ENCODE results near the gene TICRR.

Gene TICRR

DNA sequence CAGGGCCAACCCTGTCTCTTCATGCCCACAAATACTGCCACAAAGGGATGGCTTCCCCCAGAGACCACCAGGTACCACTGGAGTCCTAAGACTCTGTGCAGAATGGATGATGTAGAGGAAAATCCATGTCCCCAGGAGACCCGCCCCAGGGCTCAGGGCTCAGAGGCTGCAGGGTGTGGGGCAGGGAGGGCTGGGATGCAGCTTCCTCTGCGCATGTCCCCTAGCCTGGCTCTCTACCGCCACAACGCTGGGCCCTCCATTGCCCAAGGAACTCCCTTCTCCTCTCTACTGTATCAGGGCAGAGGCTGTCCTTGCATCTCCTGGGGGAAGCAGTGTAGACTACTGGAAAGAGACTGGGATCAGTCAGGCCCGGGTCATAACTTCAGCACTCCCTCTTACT lies 19.5 kb upstream of the TICRR start:
- TF ChIP-seq, protein P1, sequence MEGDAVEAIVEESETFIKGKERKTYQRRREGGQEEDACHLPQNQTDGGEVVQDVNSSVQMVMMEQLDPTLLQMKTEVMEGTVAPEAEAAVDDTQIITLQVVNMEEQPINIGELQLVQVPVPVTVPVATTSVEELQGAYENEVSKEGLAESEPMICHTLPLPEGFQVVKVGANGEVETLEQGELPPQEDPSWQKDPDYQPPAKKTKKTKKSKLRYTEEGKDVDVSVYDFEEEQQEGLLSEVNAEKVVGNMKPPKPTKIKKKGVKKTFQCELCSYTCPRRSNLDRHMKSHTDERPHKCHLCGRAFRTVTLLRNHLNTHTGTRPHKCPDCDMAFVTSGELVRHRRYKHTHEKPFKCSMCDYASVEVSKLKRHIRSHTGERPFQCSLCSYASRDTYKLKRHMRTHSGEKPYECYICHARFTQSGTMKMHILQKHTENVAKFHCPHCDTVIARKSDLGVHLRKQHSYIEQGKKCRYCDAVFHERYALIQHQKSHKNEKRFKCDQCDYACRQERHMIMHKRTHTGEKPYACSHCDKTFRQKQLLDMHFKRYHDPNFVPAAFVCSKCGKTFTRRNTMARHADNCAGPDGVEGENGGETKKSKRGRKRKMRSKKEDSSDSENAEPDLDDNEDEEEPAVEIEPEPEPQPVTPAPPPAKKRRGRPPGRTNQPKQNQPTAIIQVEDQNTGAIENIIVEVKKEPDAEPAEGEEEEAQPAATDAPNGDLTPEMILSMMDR (IDR thresholded peaks at IDR 0.05), result no peak

DNA sequence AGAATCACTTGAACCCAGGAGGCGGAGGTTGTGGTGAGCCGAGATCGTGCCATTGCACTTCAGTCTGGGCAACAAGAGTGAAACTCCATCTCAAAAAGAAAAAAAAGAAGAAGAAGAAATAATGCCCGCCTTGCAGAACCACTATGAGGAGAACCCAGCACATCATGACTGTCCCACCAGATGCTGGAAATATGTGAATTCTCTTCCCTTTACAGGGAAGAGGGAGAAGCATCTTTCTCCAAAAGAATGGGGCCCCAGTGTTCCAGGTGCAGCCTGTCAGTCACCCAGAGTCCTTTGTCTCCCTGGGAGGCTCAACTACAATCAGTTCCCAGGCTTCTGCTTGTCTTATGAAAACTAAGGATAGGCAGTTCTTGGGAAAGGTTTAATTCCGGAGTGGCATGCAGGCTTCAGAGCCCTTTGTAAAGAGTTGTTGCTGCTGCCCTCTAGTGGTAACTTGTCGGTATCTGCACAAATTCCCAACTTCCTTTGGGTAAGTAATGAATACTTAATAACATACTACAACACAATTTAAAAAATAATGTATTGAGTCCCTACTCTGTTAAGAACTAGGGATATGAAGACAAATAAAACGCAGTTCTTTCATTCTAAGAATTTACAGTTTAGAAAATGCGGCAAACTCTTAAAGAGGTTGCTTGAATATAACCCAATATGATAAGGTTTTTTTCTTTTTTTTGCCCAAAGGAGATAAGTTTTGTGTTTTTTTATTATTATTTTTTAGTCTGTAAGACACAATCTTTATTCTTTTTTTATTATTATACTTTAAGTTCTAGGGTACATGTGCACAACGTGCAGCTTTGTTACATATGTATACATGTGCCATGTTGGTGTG lies 18.6 kb upstream of the TICRR start:
- Histone ChIP-seq H3K36me3 (no peaks in the 10 kb centered on the region), H3K4me1 (ENCODE audit: control insufficient read depth in 1 of 2, insufficient read depth in 1 of 2, low read depth in 1 of 2, low read length in 1 of 2) (no peaks in the 10 kb centered on the region), H3K27me3 (peaks cover 43% of the 10 kb centered on the region), H3K27ac (no peak overlapping the region), H3K9me3 (no peaks in the 10 kb centered on the region), H3K4me3 (ENCODE audit: low read depth in 1 of 2, low read length in 1 of 2) (no peak overlapping the region)
- TF ChIP-seq, protein P1 (IDR thresholded peaks at IDR 0.05), result peak; percentile 75

More for the DNA sequence above, 19.5 kb upstream of the TICRR start:
- no peaks in the 10 kb centered on the region for H3K9me3 ChIP-seq
- no peak overlapping the region for H3K4me3 ChIP-seq (ENCODE audit: low read depth in 1 of 2, low read length in 1 of 2)
- peaks cover 36% of the 10 kb centered on the region for H3K27me3 ChIP-seq
- H3K36me3 ChIP-seq, result no peaks in the 10 kb centered on the region
- no peak overlapping the region for H3K27ac ChIP-seq
- H3K4me1 ChIP-seq (ENCODE audit: control insufficient read depth in 1 of 2, insufficient read depth in 1 of 2, low read depth in 1 of 2, low read length in 1 of 2), result no peaks in the 10 kb centered on the region

- Histone ChIP-seq H3K9me3 (no peaks in the 10 kb centered on the region), H3K27me3 (peaks cover 57% of the 10 kb centered on the region), H3K27ac (no peak overlapping the region), H3K4me3 (ENCODE audit: low read depth in 1 of 2, low read length in 1 of 2) (no peak overlapping the region), H3K36me3 (no peaks in the 10 kb centered on the region), H3K4me1 (ENCODE audit: control insufficient read depth in 1 of 2, insufficient read depth in 1 of 2, low read depth in 1 of 2, low read length in 1 of 2) (no peaks in the 10 kb centered on the region)
- TF ChIP-seq, protein P1 (IDR thresholded peaks at IDR 0.05), result no peak
These were observed 15.5 kb upstream of the TICRR start for GRCh38 chr15:89559769-89560264.

- no peaks in the 10 kb centered on the region for H3K4me1 ChIP-seq (ENCODE audit: control insufficient read depth in 1 of 2, insufficient read depth in 1 of 2, low read depth in 1 of 2, low read length in 1 of 2)
- no peak overlapping the region for H3K4me3 ChIP-seq (ENCODE audit: low read depth in 1 of 2, low read length in 1 of 2)
- H3K9me3 ChIP-seq, result no peaks in the 10 kb centered on the region
- TF ChIP-seq, protein P1 (IDR thresholded peaks at IDR 0.05), result no peak
- peaks cover 54% of the 10 kb centered on the region for H3K27me3 ChIP-seq
- no peaks in the 10 kb centered on the region for H3K36me3 ChIP-seq
- no peak overlapping the region for H3K27ac ChIP-seq
These were observed 9.1 kb upstream of the TICRR start for GRCh38 chr15:89566181-89566580.

- Histone ChIP-seq H3K4me1 (ENCODE audit: control insufficient read depth in 1 of 2, insufficient read depth in 1 of 2, low read depth in 1 of 2, low read length in 1 of 2) (no peaks in the 10 kb centered on the region), H3K4me3 (ENCODE audit: low read depth in 1 of 2, low read length in 1 of 2) (no peak overlapping the region), H3K36me3 (no peaks in the 10 kb centered on the region), H3K27me3 (peaks cover 55% of the 10 kb centered on the region), H3K9me3 (no peaks in the 10 kb centered on the region), H3K27ac (no peak overlapping the region)
- TF ChIP-seq, protein P1 (IDR thresholded peaks at IDR 0.05), result no peak
These were observed 8.5 kb upstream of the TICRR start for GRCh38 chr15:89566621-89567294.

Data from neutrophil (primary cell).